K562 (cell line): ENCODE measurements around the gene MRPL4. TPM values are rescaled to one million over a fixed set of nuclear protein-coding genes. Genes with fewer than 3 reads are reported as not detected.

ENCODE experiments used
- ATAC-seq: fragments of 200-7000 bp; cut with Tn5 transposase; 3 replicates; pipeline ENCODE4 v1.9.1; 2020; ENCODE audit warnings: moderate library complexity
- BruUV-seq: library from RNA; stranded (reverse); fragments of 400-500 nt; replicated peaks from 2 replicates; lab custom pipeline; 2021; lab: Mats Ljungman, UMichigan
- CTCF ChIA-PET: fragments of 300-600 bp; formaldehyde crosslinking; extraction: SDS; loops from one replicate; lab custom pipeline; 2021; ENCODE audit warnings: low intra/inter-chr PET ratio; lab: Yijun Ruan, JAX
- POLR2A ChIA-PET: fragments of 300-600, 350-650 bp; sonication (Branson Sonifier 250); formaldehyde crosslinking; extraction: SDS; loops from one replicate; lab custom pipeline; 2021; ENCODE audit warnings: antibody characterized with exemption, inconsistent platforms; lab: Yijun Ruan, JAX
- DNase-seq, 4 experiments: peaks; one replicate each; pipeline versions ENCODE4 v3.0.0 to v3.0.0-alpha.2; 2011 to 2018; ENCODE audit warnings: low spot score in 3 of 4, mixed read lengths in 3 of 4; ENCODE audit errors: extremely low read depth in 1 of 4
- FAIRE-seq: peaks from 2 replicates; lab custom pipeline; 2011; peaks lifted over from hg19 to GRCh38; lab: Jason Lieb, UNC
- H2AFZ ChIP-seq: 2 replicates; pipeline ENCODE4 v1.6.0; 2011; ENCODE audit warnings: low read depth, low read length, control low read depth, inconsistent platforms
- H3K27ac ChIP-seq: fragments of 200-600 bp; 3 replicates; pipeline ENCODE4 v1.8.0; 2011; ENCODE audit warnings: low read depth, mild to moderate bottlenecking, control low read depth, inconsistent platforms, low read length, moderate library complexity, mixed read lengths; ENCODE audit errors: extremely low read depth
- H3K27me3 ChIP-seq, 2 experiments: fragments of 300-600 bp in 1 of 2; 2 replicates in 1 of 2; 3 replicates in 1 of 2; pipeline versions ENCODE4 v1.6.0 to v1.8.0; 2011; ENCODE audit warnings: inconsistent platforms in 2 of 2, low read length in 2 of 2, mild to moderate bottlenecking in 1 of 2, mixed read lengths in 1 of 2, moderate library complexity in 1 of 2; ENCODE audit not compliant: control insufficient read depth in 2 of 2, insufficient read depth in 2 of 2
- H3K36me3 ChIP-seq: fragments of 300-600 bp; 3 replicates; pipeline ENCODE4 v1.8.0; 2011; ENCODE audit warnings: mild to moderate bottlenecking, low read length, inconsistent platforms; ENCODE audit not compliant: control insufficient read depth, insufficient read depth
- H3K4me1 ChIP-seq, 2 experiments: fragments of 200-600 bp in 1 of 2; replicated peaks in 1 of 2; 2 replicates in 1 of 2; 3 replicates in 1 of 2; pipeline versions ENCODE4 v1.5.1 to v1.8.0; 2011; ENCODE audit warnings: inconsistent platforms in 2 of 2, low read length in 2 of 2, mild to moderate bottlenecking in 1 of 2, mixed read lengths in 1 of 2, moderate library complexity in 1 of 2; ENCODE audit not compliant: control insufficient read depth in 2 of 2, insufficient read depth in 2 of 2
- H3K4me2 ChIP-seq: 2 replicates; pipeline ENCODE4 v1.6.1; 2011; ENCODE audit warnings: low read length, control low read depth, inconsistent platforms, mixed read lengths; ENCODE audit not compliant: insufficient read depth
- H3K4me3 ChIP-seq: fragments of 200-600 bp; sonication (generic), shearing (Covaris generic); 2 replicates; pipeline ENCODE4 v1.5.1; 2016; ENCODE audit warnings: control low read depth, inconsistent platforms
- H3K79me2 ChIP-seq: fragments of 200-600 bp; 3 replicates; pipeline ENCODE4 v1.8.0; 2011; ENCODE audit warnings: low read length, inconsistent platforms; ENCODE audit not compliant: control insufficient read depth, insufficient read depth
- H3K9ac ChIP-seq, 2 experiments: 2 replicates each; pipeline versions ENCODE4 v1.6.0 to v1.6.1; 2011; ENCODE audit warnings: low read depth in 2 of 2, low read length in 2 of 2, control low read depth in 1 of 2, inconsistent platforms in 1 of 2, mild to moderate bottlenecking in 1 of 2, mixed read lengths in 1 of 2; ENCODE audit not compliant: insufficient read depth in 1 of 2
- H3K9me1 ChIP-seq: one replicate; pipeline ENCODE4 v1.6.0; 2011; ENCODE audit warnings: inconsistent platforms, mild to moderate bottlenecking, low read length, moderate library complexity; ENCODE audit not compliant: control insufficient read depth, insufficient read depth
- H3K9me3 ChIP-seq: replicated peaks from 2 replicates; pipeline ENCODE4 v1.5.1; 2011; ENCODE audit warnings: low read depth, low read length, inconsistent platforms; ENCODE audit not compliant: control insufficient read depth, insufficient read depth
- H4K20me1 ChIP-seq: replicated peaks from 2 replicates; pipeline ENCODE4 v1.6.1; 2011; ENCODE audit warnings: low read length, inconsistent platforms, mixed read lengths; ENCODE audit not compliant: control insufficient read depth, insufficient read depth
- ADNP ChIP-seq: fragments of 200-800 bp; sonication (Bioruptor generic); IDR thresholded peaks from 2 replicates; pipeline ENCODE4 v1.6.1; 2016; ENCODE audit warnings: missing genetic modification characterization, missing compliant biosample characterization
- BRCA1 ChIP-seq, 2 experiments: fragments of 450-650 bp in 1 of 2; sonication (generic) in 1 of 2; formaldehyde crosslinking in 1 of 2; IDR thresholded peaks; 2 replicates each; pipeline versions ENCODE4 v1.5.0 to v1.6.1; 2017 to 2020; ENCODE audit warnings: mild to moderate bottlenecking in 1 of 2, missing genetic modification reagents in 1 of 2
- E2F4 ChIP-seq: sonication (generic); formaldehyde crosslinking; IDR thresholded peaks from 2 replicates; pipeline ENCODE4 v1.8.0; 2022; ENCODE audit warnings: mild to moderate bottlenecking, low read depth, missing genetic modification reagents
- ELK3 ChIP-seq: fragments of 450-650 bp; formaldehyde crosslinking; IDR thresholded peaks from 2 replicates; pipeline ENCODE4 v1.4.0; 2020; ENCODE audit warnings: mild to moderate bottlenecking
- HLTF ChIP-seq: fragments of 450-650 bp; IDR thresholded peaks from 2 replicates; pipeline ENCODE4 v1.6.1; 2016
- JUND ChIP-seq, 2 experiments: IDR thresholded peaks; 2 replicates in 1 of 2; 3 replicates in 1 of 2; pipeline ENCODE4 v1.6.1; 2011; ENCODE audit warnings: borderline replicate concordance in 2 of 2, low read depth in 2 of 2, low read length in 2 of 2, improper control_type of control experiment in 1 of 2, missing biosample characterization in 1 of 2, missing genetic modification characterization in 1 of 2, missing genetic modification reagents in 1 of 2
- MEIS2 ChIP-seq: fragments of 450-650 bp; IDR thresholded peaks from 2 replicates; pipeline ENCODE4 v1.6.1; 2014; ENCODE audit warnings: mild to moderate bottlenecking; ENCODE audit not compliant: partially characterized antibody
- SREBF2 ChIP-seq: sonication (generic); formaldehyde crosslinking; IDR thresholded peaks from 2 replicates; pipeline ENCODE4 v1.4.0; 2020; ENCODE audit warnings: mild to moderate bottlenecking, missing genetic modification reagents
- STAT5A ChIP-seq: IDR thresholded peaks from 2 replicates; pipeline ENCODE4 v1.6.1; 2012; ENCODE audit warnings: low read length, inconsistent platforms, borderline replicate concordance
- SUPT5H ChIP-seq: fragments of 450-650 bp; IDR thresholded peaks from 2 replicates; pipeline ENCODE4 v1.6.1; 2016
- TCF3 ChIP-seq: sonication (generic); formaldehyde crosslinking; IDR thresholded peaks from 2 replicates; pipeline ENCODE4 v1.4.0; 2020; ENCODE audit warnings: mild to moderate bottlenecking, missing genetic modification reagents
- ZNF224 ChIP-seq: sonication (generic); formaldehyde crosslinking; IDR thresholded peaks from 2 replicates; pipeline ENCODE4 v1.8.0; 2022; ENCODE audit warnings: mild to moderate bottlenecking, missing genetic modification reagents
- ZNF717 ChIP-seq: fragments of 250-450 bp; sonication (Bioruptor Pico); IDR thresholded peaks from 2 replicates; pipeline ENCODE4 v1.5.0; 2021
- ZSCAN29 ChIP-seq: fragments of 450-650 bp; IDR thresholded peaks from 2 replicates; pipeline ENCODE4 v1.6.1; 2017
- WGBS: fragments of 100-300 bp; shearing (Covaris generic); methylation state at CpG from one replicate; pipeline ENCODE4 v1.1.6; 2016; ENCODE audit warnings: low coverage, mixed read lengths; ENCODE audit not compliant: insufficient coverage; ENCODE audit errors: missing lambda C conversion rate; 5-methylcytosine and 5-hydroxymethylcytosine counted together
- in situ Hi-C: fragments of 300-500 bp; cut with MboI; formaldehyde crosslinking; loops from 4 replicates; pipeline ENCODE4 v1.15.0; 2018; ENCODE audit warnings: inconsistent platforms, mixed read lengths
- intact Hi-C: fragments of 100-400 bp; cut with micrococcal nuclease; formaldehyde crosslinking; loops from 2 replicates; pipeline ENCODE4 v1.14.2; 2022
- polyA plus RNA-seq, 8 experiments: library from polyadenylated mRNA; depleted of rRNA in 4 of 8; stranded (reverse) in 5 of 8; unstranded in 3 of 8; fragments of >200 nt; fragmentation: Nextera tagmentation in 2 of 8; fragmentation: Illumina TruSeq in 1 of 8; extraction: Ambion mirVana in 2 of 8; extraction: Trizol in 1 of 8; gene quantifications; 2 replicates each; pipeline versions ENCODE4 v1.2.1 to v1.2.3, GENCODE V29; 2011 to 2014; ENCODE audit warnings: inconsistent platforms in 1 of 8, missing spikeins in 1 of 8
- total RNA-seq, 7 experiments: library from RNA; depleted of rRNA in 6 of 7; stranded (reverse); fragments of >200 nt in 6 of 7; fragmentation: Illumina TruSeq in 2 of 7; extraction: Trizol in 2 of 7; gene quantifications; 2 replicates each; pipeline versions ENCODE4 v1.2.1 to v1.2.3, GENCODE V29; 2011 to 2021; ENCODE audit warnings: low replicate concordance in 1 of 7

Gene MRPL4
- total and polyA plus RNA-seq, 9 of the 15 experiments (the other 6 are each of a cell fraction or from before 2014, with no cell fraction given): 1.4 to 239 (median 64.9) TPM

- no peak overlapping the region for H2AFZ ChIP-seq
- intact Hi-C loops: no loop called here
- no peak for TF ChIP-seq SUPT5H
- TF ChIP-seq ADNP: peak; percentile 30; the same call in 1 of the 2 replicates
- ChIA-PET CTCF (interaction anchor here (0.7 kb wide), 1 partner anchor 123 kb away, joined by 3 read pairs; no protein-coding TSS in a partner anchor), POLR2A (interaction anchor here (0.7 to 1.1 kb wide), 2 partner anchors 122 to 1114 kb away, joined by 3 to 4 read pairs; no protein-coding TSS in a partner anchor)
- H4K20me1 ChIP-seq: no peaks in the 10 kb centered on the region
- no TSS peak for BruUV-seq
- no peaks in the 10 kb centered on the region for H3K9me1 ChIP-seq
- ATAC-seq (no peak), DNase-seq (no peak), FAIRE-seq (no peak)
- 40% methylated on average over 7 of the region's 7 CpGs for WGBS
- H3K4me2 ChIP-seq: no peak overlapping the region
- H3K9ac ChIP-seq: no peak overlapping the region
- in situ Hi-C loops: no loop called here
- H3K36me3 ChIP-seq: no peaks in the 10 kb centered on the region
- no peak overlapping the region for H3K27ac ChIP-seq
- no peak overlapping the region for H3K4me3 ChIP-seq
- H3K4me1 ChIP-seq: peaks cover 12 to 29% of the 10 kb centered on the region in 2 experiments; a peak in 4 of 5 replicates
- no peaks in the 10 kb centered on the region for H3K9me3 ChIP-seq
- H3K79me2 ChIP-seq: peaks cover 19% of the 10 kb centered on the region
- H3K27me3 ChIP-seq: no peaks in the 10 kb centered on the region
These were observed 14.7 kb downstream of the MRPL4 start for GRCh38 chr19:10266706-10267105.

- BruUV-seq: no TSS peak
- Histone ChIP-seq H3K9me3 (no peaks in the 10 kb centered on the region), H3K36me3 (peaks cover 5% of the 10 kb centered on the region; the same call in 1 of the 3 replicates), H3K27ac (no peak overlapping the region), H3K9me1 (no peaks in the 10 kb centered on the region), H3K4me1 (peaks cover 16 to 33% of the 10 kb centered on the region in 2 experiments; a peak in 4 of 5 replicates), H3K9ac (peak overlapping the region in 1 of 2 experiments; percentile 61; a peak in 2 of 4 replicates), H3K4me2 (no peak overlapping the region), H3K4me3 (no peak overlapping the region), H3K27me3 (no peaks in the 10 kb centered on the region), H4K20me1 (no peaks in the 10 kb centered on the region), H3K79me2 (peaks cover 30% of the 10 kb centered on the region), H2AFZ (0 out of 2 replicates have a peak overlapping the region, but pooled peaks have one; percentile 8)
- ATAC-seq: no peak
- CTCF ChIA-PET: interaction anchor here (1.2 to 3.9 kb wide), 2 partner anchors 21 to 121 kb away, joined by 3 to 77 read pairs; no protein-coding TSS in a partner anchor
- WGBS: 61% methylated on average over 6 of the region's 6 CpGs
- in situ Hi-C loops: no loop called here
- POLR2A ChIA-PET: interaction anchor here (0.6 to 1.1 kb wide), 2 partner anchors 43 to 115 kb away, joined by 3 read pairs; no protein-coding TSS in a partner anchor
- intact Hi-C loops: no loop called here
- no peak for FAIRE-seq
- no peak for DNase-seq
- no peak for TF ChIP-seq JUND (IDR thresholded peaks at IDR 0.05; ENCODE audit: borderline replicate concordance, low read depth, low read length)
- no peak for TF ChIP-seq JUND (tag; IDR thresholded peaks at IDR 0.05; ENCODE audit: borderline replicate concordance, low read depth, low read length)
- TF ChIP-seq BRCA1 (IDR thresholded peaks at IDR 0.05): no peak
- TF ChIP-seq BRCA1 (CRISPR knock-in tag; IDR thresholded peaks at IDR 0.05): no peak
- TF ChIP-seq HLTF: no peak
- TF ChIP-seq MEIS2: no peak
- TF ChIP-seq E2F4 (CRISPR knock-in tag): no peak
- TF ChIP-seq SREBF2 (CRISPR knock-in tag): no peak
- no peak for TF ChIP-seq ZNF224 (CRISPR knock-in tag)
- TF ChIP-seq STAT5A: no peak
- no peak for TF ChIP-seq ZSCAN29
- no peak for TF ChIP-seq ZNF717 (CRISPR knock-in tag)
- no peak for TF ChIP-seq ELK3 (CRISPR knock-in tag)
- TF ChIP-seq TCF3 (CRISPR knock-in tag): no peak
These were observed 16.1 kb downstream of the MRPL4 start for GRCh38 chr19:10268071-10268470.
